OCI-LY7 (cell line): ENCODE results near the gene CTNNA2. TPM values are rescaled to one million over a fixed set of nuclear protein-coding genes. Genes with fewer than 3 reads are reported as not detected.

Experiments
- BruUV-seq: library from RNA; stranded (reverse); fragments of 400-500 nt; replicated peaks from 2 replicates; lab custom pipeline; 2021; lab: Mats Ljungman, UMichigan
- CTCF ChIA-PET: fragments of 300-600 bp; sonication (Branson Sonifier 250); formaldehyde crosslinking; loops from one replicate; lab custom pipeline; 2022; ENCODE audit warnings: antibody characterized with exemption; ENCODE audit not compliant: unreplicated experiment; lab: Charles Lee
- POLR2A ChIA-PET: fragments of 300-600 bp; sonication (Branson Sonifier 250); formaldehyde crosslinking; loops from one replicate; lab custom pipeline; 2022; ENCODE audit warnings: antibody characterized with exemption; lab: Charles Lee
- DNase-seq: peaks from one replicate; pipeline ENCODE4 v3.0.0-alpha.2; 2015; ENCODE audit warnings: low spot score
- H2AFZ ChIP-seq: fragments of 200-600 bp; sonication (generic), shearing (Covaris generic); 2 replicates; pipeline ENCODE4 v1.6.1; 2014; ENCODE audit warnings: mild to moderate bottlenecking, antibody characterized with exemption, low read length, moderate library complexity
- H3K27ac ChIP-seq: fragments of 200-600 bp; sonication (generic); 2 replicates; pipeline ENCODE4 v1.5.1; 2014; ENCODE audit warnings: mixed run types, low read depth, mild to moderate bottlenecking, moderate library complexity, low read length, inconsistent platforms; ENCODE audit not compliant: poor library complexity, severe bottlenecking
- H3K36me3 ChIP-seq: fragments of 200-600 bp; sonication (generic); 2 replicates; pipeline ENCODE4 v1.6.1; 2014; ENCODE audit warnings: mild to moderate bottlenecking, antibody characterized with exemption, low read length, moderate library complexity, mixed read lengths; ENCODE audit not compliant: insufficient read depth
- H3K4me1 ChIP-seq: fragments of 200-600 bp; sonication (generic); 2 replicates; pipeline ENCODE4 v1.5.1; 2014; ENCODE audit warnings: mild to moderate bottlenecking, low read length; ENCODE audit not compliant: insufficient read depth, poor library complexity, severe bottlenecking
- H3K4me2 ChIP-seq: fragments of 200-600 bp; sonication (generic); 2 replicates; pipeline ENCODE4 v1.6.1; 2014; ENCODE audit warnings: mild to moderate bottlenecking, low read length
- H3K4me3 ChIP-seq: fragments of 200-600 bp; sonication (generic); 2 replicates; pipeline ENCODE4 v1.5.1; 2014; ENCODE audit warnings: mild to moderate bottlenecking, low read depth, low read length; ENCODE audit not compliant: poor library complexity, severe bottlenecking
- H3K79me2 ChIP-seq: fragments of 200-600 bp; sonication (generic); 2 replicates; pipeline ENCODE4 v1.6.1; 2016; ENCODE audit warnings: low read depth, mild to moderate bottlenecking, low read length, moderate library complexity, mixed read lengths; ENCODE audit not compliant: insufficient read depth
- H3K9me2 ChIP-seq: fragments of 200-600 bp; sonication (generic); 2 replicates; pipeline ENCODE4 v1.6.1; 2016; ENCODE audit warnings: mild to moderate bottlenecking, low read length, mixed read lengths; ENCODE audit not compliant: insufficient read depth
- H3K9me3 ChIP-seq: fragments of 200-600 bp; sonication (generic); 2 replicates; pipeline ENCODE4 v1.6.1; 2014; ENCODE audit warnings: mild to moderate bottlenecking, mixed run types, low read length, mixed read lengths
- H4K20me1 ChIP-seq: fragments of 200-600 bp; sonication (generic); 2 replicates; pipeline ENCODE4 v1.6.1; 2014; ENCODE audit warnings: mild to moderate bottlenecking, antibody characterized with exemption, low read length, moderate library complexity, mixed read lengths; ENCODE audit not compliant: insufficient read depth
- CTCF ChIP-seq: fragments of 200-600 bp; sonication (generic); conservative IDR thresholded peaks from 2 replicates; pipeline ENCODE4 v1.5.1; 2014; ENCODE audit warnings: mild to moderate bottlenecking, antibody characterized with exemption, low read length, moderate library complexity, mixed read lengths
- EZH2phosphoT487 ChIP-seq: fragments of 200-600 bp; sonication (generic); IDR thresholded peaks from 2 replicates; pipeline ENCODE4 v1.6.1; 2018; ENCODE audit warnings: low read depth, borderline replicate concordance, mild to moderate bottlenecking, mixed run types, antibody characterized with exemption, low read length, moderate library complexity, mixed read lengths
- intact Hi-C: fragments of 100-400 bp; cut with micrococcal nuclease; formaldehyde crosslinking; loops from one replicate; pipeline ENCODE4 v1.10.0; 2022; ENCODE audit not compliant: unreplicated experiment
- total RNA-seq, 2 experiments: library from RNA; depleted of rRNA in 1 of 2; stranded (reverse); fragments of >200 nt in 1 of 2; shearing (Covaris generic) in 1 of 2; gene quantifications; 2 replicates each; pipeline ENCODE4 v1.2.3, GENCODE V29; 2014 to 2022

CTNNA2 gene
- total RNA-seq, 2 experiments from 2014 or later, result 0.19 to 2.7 TPM

- Histone ChIP-seq H3K4me2 (no peak overlapping the region), H3K9me3 (no peaks in the 10 kb centered on the region), H3K4me3 (no peak overlapping the region), H3K27ac (no peak overlapping the region), H3K79me2 (no peaks in the 10 kb centered on the region), H3K4me1 (no peaks in the 10 kb centered on the region), H4K20me1 (no peaks in the 10 kb centered on the region), H3K36me3 (no peaks in the 10 kb centered on the region), H2AFZ (no peak overlapping the region), H3K9me2 (no peaks in the 10 kb centered on the region)
- no TSS peak for BruUV-seq
- no peak for DNase-seq
- POLR2A ChIA-PET, result no interaction called here
- TF ChIP-seq EZH2phosphoT487 (no peak), CTCF (no peak)
- intact Hi-C loops, result no loop called here
- CTCF ChIA-PET, result no interaction called here
These were observed 638.4 kb downstream of the CTNNA2 start for GRCh38 chr2:80151248-80151647.

- Histone ChIP-seq H3K9me2 (no peaks in the 10 kb centered on the region), H3K4me2 (no peak overlapping the region), H2AFZ (no peak overlapping the region), H3K4me1 (no peaks in the 10 kb centered on the region), H3K9me3 (no peaks in the 10 kb centered on the region), H3K79me2 (no peaks in the 10 kb centered on the region), H3K4me3 (no peak overlapping the region), H4K20me1 (no peaks in the 10 kb centered on the region), H3K27ac (no peak overlapping the region), H3K36me3 (no peaks in the 10 kb centered on the region)
- no TSS peak for BruUV-seq
- ChIA-PET CTCF (no interaction called here), POLR2A (no interaction called here)
- TF ChIP-seq EZH2phosphoT487 (no peak), CTCF (no peak)
- intact Hi-C loops, result no loop called here
- DNase-seq, result no peak
These were observed 638.8 kb downstream of the CTNNA2 start for GRCh38 chr2:80151651-80152050.

- TF ChIP-seq CTCF, result no peak
- TF ChIP-seq EZH2phosphoT487, result no peak
- CTCF ChIA-PET, result no interaction called here
These were observed 640.3 kb downstream of the CTNNA2 start for GRCh38 chr2:80153151-80153550.

More at GRCh38 chr2:80153151-80153550, 640.3 kb downstream of the CTNNA2 start:
- Histone ChIP-seq H3K4me2 (no peak overlapping the region), H4K20me1 (no peaks in the 10 kb centered on the region), H3K9me3 (no peaks in the 10 kb centered on the region), H3K27ac (no peak overlapping the region), H2AFZ (no peak overlapping the region), H3K36me3 (no peaks in the 10 kb centered on the region), H3K9me2 (no peaks in the 10 kb centered on the region), H3K79me2 (no peaks in the 10 kb centered on the region), H3K4me1 (no peaks in the 10 kb centered on the region), H3K4me3 (no peak overlapping the region)
- no TSS peak for BruUV-seq
- POLR2A ChIA-PET, result no interaction called here
- DNase-seq, result no peak
- intact Hi-C loops, result no loop called here
